ENCODE measurements around the gene MSX1. TPM values are rescaled to one million over a fixed set of nuclear protein-coding genes. Genes with fewer than 3 reads are reported as not detected.

MSX1 gene
- total and polyA plus RNA-seq, 4 donors = 0.13 to 0.33 (median 0.15) TPM; not detected in 1

- Histone ChIP-seq H3K36me3 (ENCODE audit: control insufficient read depth in 4 of 4, insufficient read depth in 3 of 4, low read depth in 1 of 4, low read length in 3 of 4) (no peaks in the 10 kb centered on the region), H3K27ac (ENCODE audit: low read depth in 1 of 2, low read length in 2 of 2) (no peak overlapping the region), H3K4me1 (ENCODE audit: control insufficient read depth in 4 of 4, insufficient read depth in 4 of 4, low read length in 3 of 4) (peaks cover 3 to 17% (median 13%) of the 10 kb centered on the region in 4 donors), H3K9ac (ENCODE audit: low read depth in 1 of 2, low read length in 2 of 2) (no peak overlapping the region), H3K4me3 (ENCODE audit: low read depth in 1 of 3, low read length in 3 of 3) (no peak overlapping the region), H3K9me3 (ENCODE audit: control insufficient read depth in 4 of 4, low read length in 3 of 4) (no peaks in the 10 kb centered on the region), H3K27me3 (ENCODE audit: control insufficient read depth in 4 of 4, insufficient read depth in 4 of 4, low read length in 3 of 4) (peaks cover 22 to 41% (median 27%) of the 10 kb centered on the region in 4 donors)
- TF ChIP-seq NR2F2 (IDR thresholded peaks at IDR 0.05) (no peak), SP1 (IDR thresholded peaks at IDR 0.05) (no peak), GABPA (IDR thresholded peaks at IDR 0.05 in 1 of 2, conservative IDR thresholded peaks at IDR 0.05 in 1 of 2) (no peak), FOXA2 (IDR thresholded peaks at IDR 0.05) (no peak), REST (IDR thresholded peaks at IDR 0.05) (no peak), YY1 (IDR thresholded peaks at IDR 0.05) (no peak), RXRA (IDR thresholded peaks at IDR 0.05) (no peak), MAX (IDR thresholded peaks at IDR 0.05) (no peak), FOXA1 (IDR thresholded peaks at IDR 0.05) (no peak), ZBTB33 (IDR thresholded peaks at IDR 0.05) (no peak)
- 5% methylated on average over 40 of the region's 40 CpGs for WGBS
- DNase-seq (ENCODE audit: low spot score) = no peak
Observed at GRCh38 chr4:4869731-4870571, 10.5 kb downstream of the MSX1 start.

GRCh38 chr4:4870576-4871241 lies 11.2 kb downstream of the MSX1 start:
- no peak overlapping the region for H3K27ac ChIP-seq (ENCODE audit: low read depth in 1 of 2, low read length in 2 of 2)
- 6% methylated on average over 26 of the region's 26 CpGs for WGBS
- TF ChIP-seq TAF1 (conservative IDR thresholded peaks at IDR 0.05) (no peak), MAX (IDR thresholded peaks at IDR 0.05) (no peak), RXRA (IDR thresholded peaks at IDR 0.05) (no peak)
- H3K4me1 ChIP-seq (ENCODE audit: control insufficient read depth in 4 of 4, insufficient read depth in 4 of 4, low read length in 3 of 4) = peaks cover 3 to 15% (median 11%) of the 10 kb centered on the region in 4 donors
- DNase-seq (ENCODE audit: low spot score) = no peak
- no peaks in the 10 kb centered on the region for H3K9me3 ChIP-seq (ENCODE audit: control insufficient read depth in 4 of 4, low read length in 3 of 4)
- peaks cover 22 to 41% (median 26%) of the 10 kb centered on the region in 4 donors for H3K27me3 ChIP-seq (ENCODE audit: control insufficient read depth in 4 of 4, insufficient read depth in 4 of 4, low read length in 3 of 4)
- H3K9ac ChIP-seq (ENCODE audit: low read depth in 1 of 2, low read length in 2 of 2) = no peak overlapping the region
- H3K4me3 ChIP-seq (ENCODE audit: low read depth in 1 of 3, low read length in 3 of 3) = no peak overlapping the region
- no peaks in the 10 kb centered on the region for H3K36me3 ChIP-seq (ENCODE audit: control insufficient read depth in 4 of 4, insufficient read depth in 3 of 4, low read depth in 1 of 4, low read length in 3 of 4)

Measured in liver (tissue), 9 donors.